CD4-positive, alpha-beta memory T cell (primary cell): ENCODE measurements around the gene PIP5K1C. TPM values are rescaled to one million over a fixed set of nuclear protein-coding genes. Genes with fewer than 3 reads are reported as not detected.

ENCODE experiments used
- CTCF ChIA-PET: fragments of 350-600 bp; sonication (Branson Sonifier 250); formaldehyde crosslinking; loops from one replicate; lab custom pipeline; 2021; ENCODE audit warnings: inconsistent platforms; ENCODE audit not compliant: partially characterized antibody; lab: Charles Lee
- POLR2A ChIA-PET: fragments of 350-600 bp; sonication (Branson Sonifier 250); formaldehyde crosslinking; loops from one replicate; lab custom pipeline; 2021; ENCODE audit not compliant: partially characterized antibody; lab: Charles Lee
- DNase-seq, 5 donors: peaks; one replicate each; pipeline versions ENCODE4 v3.0.0 to v3.0.0-alpha.2; 2020 to 2022; ENCODE audit warnings: mixed read lengths in 1 of 5
- H3K27ac ChIP-seq: one replicate; pipeline ENCODE4 v1.7.0; 2013; ENCODE audit warnings: low read depth, low read length
- H3K27me3 ChIP-seq: 2 replicates; pipeline ENCODE4 v1.7.0; 2013; ENCODE audit warnings: mild to moderate bottlenecking, low read length, moderate library complexity; ENCODE audit not compliant: insufficient read depth
- H3K36me3 ChIP-seq: 2 replicates; pipeline ENCODE4 v1.7.0; 2013; ENCODE audit warnings: mild to moderate bottlenecking, low read length, moderate library complexity; ENCODE audit not compliant: insufficient read depth
- H3K4me1 ChIP-seq: 2 replicates; pipeline ENCODE4 v1.7.0; 2013; ENCODE audit warnings: mild to moderate bottlenecking, low read length, moderate library complexity; ENCODE audit not compliant: insufficient read depth
- H3K4me3 ChIP-seq, 2 donors: one replicate each; pipeline ENCODE4 v1.7.0; 2013; ENCODE audit warnings: low read length in 2 of 2, mild to moderate bottlenecking in 1 of 2
- H3K9me3 ChIP-seq, 2 donors: one replicate each; pipeline ENCODE4 v1.7.0; 2013; ENCODE audit warnings: low read length in 2 of 2, control low read depth in 1 of 2; ENCODE audit not compliant: control insufficient read depth in 1 of 2
- H3K27ac Mint-ChIP-seq, 7 donors: one replicate each; pipeline ENCODE4 v1.8.0; 2020 to 2021; ENCODE audit warnings: mixed read lengths in 7 of 7, mild to moderate bottlenecking in 6 of 7, inconsistent platforms in 3 of 7, moderate library complexity in 3 of 7
- H3K27me3 Mint-ChIP-seq, 2 donors: one replicate each; pipeline ENCODE4 v1.8.0; 2020 to 2021; ENCODE audit warnings: mixed read lengths in 2 of 2
- H3K36me3 Mint-ChIP-seq, 2 donors: one replicate each; pipeline ENCODE4 v1.8.0; 2020 to 2021; ENCODE audit warnings: mixed read lengths in 2 of 2, inconsistent platforms in 1 of 2, mild to moderate bottlenecking in 1 of 2
- H3K4me1 Mint-ChIP-seq, 4 donors: one replicate each; pipeline ENCODE4 v1.8.0; 2020 to 2021; ENCODE audit warnings: mixed read lengths in 4 of 4, mild to moderate bottlenecking in 1 of 4
- H3K4me3 Mint-ChIP-seq, 8 donors: one replicate each; pipeline ENCODE4 v1.8.0; 2020 to 2021; ENCODE audit warnings: mixed read lengths in 8 of 8, mild to moderate bottlenecking in 7 of 8, moderate library complexity in 6 of 8, inconsistent platforms in 3 of 8
- H3K9me3 Mint-ChIP-seq, 8 donors: one replicate each; pipeline ENCODE4 v1.8.0; 2020 to 2021; ENCODE audit warnings: mixed read lengths in 8 of 8, mild to moderate bottlenecking in 5 of 8, inconsistent platforms in 3 of 8, moderate library complexity in 1 of 8
- intact Hi-C: fragments of 100-400 bp; cut with micrococcal nuclease; formaldehyde crosslinking; loops from one replicate; pipeline ENCODE4 v1.15.1; 2023
- polyA plus RNA-seq, 2 donors: library from polyadenylated mRNA; unstranded; fragments of 300-500 nt; fragmentation: Illumina TruSeq; gene quantifications; one replicate each; pipeline ENCODE4 v1.2.3, GENCODE V29; 2021
- total RNA-seq, 2 experiments: library from RNA; stranded (reverse); gene quantifications; one replicate each; pipeline ENCODE4 v1.2.3, GENCODE V29; 2021

Gene PIP5K1C
- 10 to 100 TPM; 28.2 to 29.7 TPM for total RNA-seq
- polyA plus RNA-seq = 10 to 100 TPM in 1 of 2 donors, 1 to 10 TPM in 1; 1.7 to 19.3 TPM

GRCh38 chr19:3700242-3701032, at the start of gene PIP5K1C:
Gene PIP5K1C (minus strand): TSS chr19:3700468. CDS start chr19:3700390, 78 bp downstream.
- peak within 1 kb of the TSS; percentile 76 to 92 (median 89) for H3K27ac Mint-ChIP-seq
- Histone ChIP-seq H3K27ac (peak within 1 kb of the TSS; percentile 47), H3K9me3 (no peaks in the 10 kb centered on the region), H3K4me1 (peaks cover 17% of the 10 kb centered on the region), H3K4me3 (peak within 1 kb of the TSS; percentile 50 to 52), H3K36me3 (no peaks in the 10 kb centered on the region), H3K27me3 (no peaks in the 10 kb centered on the region)
- peaks cover 11 to 38% (median 27%) of the 10 kb centered on the region in 4 donors for H3K4me1 Mint-ChIP-seq
- DNase-seq = peak; percentile 86 to 93 (median 90)
- ChIA-PET POLR2A (interaction anchor here (0.6 to 4.8 kb wide), 5 partner anchors 10 to 62 kb away, joined by 3 to 44 read pairs (median 4); partner anchors contain the start of gene MRPL54), CTCF (interaction anchor here (0.6 to 4.5 kb wide), 6 partner anchors 8 to 38 kb away, joined by 3 to 36 read pairs (median 8); no protein-coding TSS in a partner anchor)
- H3K27me3 Mint-ChIP-seq = no peaks in the 10 kb centered on the region
- intact Hi-C loops = loop anchor here (1.0 kb wide), 3 partner anchors 34 to 122 kb away; no protein-coding TSS in a partner anchor
- peaks cover 0 to 4% of the 10 kb centered on the region in 2 donors for H3K36me3 Mint-ChIP-seq
- H3K9me3 Mint-ChIP-seq = peaks cover 0 to 1% (median 0%) of the 10 kb centered on the region in 8 donors
- H3K4me3 Mint-ChIP-seq = peak within 1 kb of the TSS; percentile 87 to 96 (median 90)

DNA sequence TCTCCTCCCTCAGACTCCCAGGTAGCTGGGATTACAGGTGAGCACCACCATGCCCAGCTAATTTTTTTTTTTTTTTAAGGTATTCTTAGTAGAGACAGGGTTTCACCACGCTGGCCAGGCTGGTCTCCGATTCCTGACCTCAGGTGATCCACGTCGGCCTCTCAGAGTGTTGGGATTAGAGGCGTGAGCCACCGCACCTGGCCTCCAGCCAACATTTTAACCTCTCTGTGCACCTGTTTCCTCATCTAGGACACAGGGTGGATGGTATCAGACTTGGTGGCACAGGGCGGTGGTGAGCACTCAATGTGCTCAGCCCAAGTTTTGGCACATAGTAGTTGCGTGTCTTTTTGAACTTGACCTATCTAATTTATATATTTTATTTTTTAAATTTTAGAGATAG, 48.7 kb upstream of the PIP5K1C start:
- Mint-ChIP-seq H3K4me1 (peaks cover 0 to 3% (median 0%) of the 10 kb centered on the region in 4 donors), H3K4me3 (no peak overlapping the region), H3K27me3 (no peaks in the 10 kb centered on the region), H3K27ac (no peak overlapping the region), H3K9me3 (peaks cover 0 to 2% (median 0%) of the 10 kb centered on the region in 8 donors), H3K36me3 (peaks cover 16 to 31% of the 10 kb centered on the region in 2 donors)
- DNase-seq = peak in 1 of 5 donors; percentile 13
- H3K9me3 ChIP-seq = no peaks in the 10 kb centered on the region
- intact Hi-C loops = no loop called here
- no peaks in the 10 kb centered on the region for H3K4me1 ChIP-seq
- no peaks in the 10 kb centered on the region for H3K27me3 ChIP-seq
- no peak overlapping the region for H3K4me3 ChIP-seq
- CTCF ChIA-PET = interaction anchor here (1.5 to 3.9 kb wide), 2 partner anchors 13 to 73 kb away, joined by 3 to 15 read pairs; partner anchors contain the start of genes APBA3 and MRPL54
- no peak overlapping the region for H3K27ac ChIP-seq
- H3K36me3 ChIP-seq = peaks cover 18% of the 10 kb centered on the region
- POLR2A ChIA-PET = interaction anchor here (2.2 kb wide), 1 partner anchor 14 kb away, joined by 10 read pairs; the partner anchor contains the start of gene MRPL54

DNA sequence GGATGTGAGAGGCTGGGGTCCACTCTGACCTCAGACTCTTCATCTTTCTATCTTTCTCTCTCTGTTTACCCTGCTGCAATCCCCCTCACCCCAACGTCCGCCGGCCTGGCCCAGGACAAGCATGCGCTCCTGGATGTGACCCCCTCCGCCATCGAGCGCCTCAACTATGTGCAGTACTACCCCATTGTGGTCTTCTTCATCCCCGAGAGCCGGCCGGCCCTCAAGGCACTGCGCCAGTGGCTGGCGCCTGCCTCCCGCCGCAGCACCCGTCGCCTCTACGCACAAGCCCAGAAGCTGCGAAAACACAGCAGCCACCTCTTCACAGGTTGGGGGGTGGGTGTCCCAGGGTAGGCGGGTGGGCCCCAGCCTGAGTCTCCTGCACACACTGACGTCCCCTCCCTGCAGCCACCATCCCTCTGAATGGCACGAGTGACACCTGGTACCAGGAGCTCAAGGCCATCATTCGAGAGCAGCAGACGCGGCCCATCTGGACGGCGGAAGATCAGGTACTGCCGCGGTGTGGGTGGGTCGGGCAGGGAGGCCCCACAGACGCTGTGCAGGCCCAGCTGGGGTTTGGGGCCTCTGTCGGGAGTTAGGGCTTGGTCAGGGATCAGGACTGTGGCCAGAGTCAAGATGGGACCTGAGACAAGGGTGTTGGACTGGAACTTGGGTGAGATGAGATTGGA, 46.2 kb upstream of the PIP5K1C start:
- no peak overlapping the region for H3K27ac Mint-ChIP-seq
- POLR2A ChIA-PET = interaction anchor here (0.6 to 1.1 kb wide), 4 partner anchors 10 to 25 kb away, joined by 3 to 4 read pairs (median 4); partner anchors contain the start of genes APBA3 and MRPL54
- peaks cover 16% of the 10 kb centered on the region for H3K36me3 ChIP-seq

DNA sequence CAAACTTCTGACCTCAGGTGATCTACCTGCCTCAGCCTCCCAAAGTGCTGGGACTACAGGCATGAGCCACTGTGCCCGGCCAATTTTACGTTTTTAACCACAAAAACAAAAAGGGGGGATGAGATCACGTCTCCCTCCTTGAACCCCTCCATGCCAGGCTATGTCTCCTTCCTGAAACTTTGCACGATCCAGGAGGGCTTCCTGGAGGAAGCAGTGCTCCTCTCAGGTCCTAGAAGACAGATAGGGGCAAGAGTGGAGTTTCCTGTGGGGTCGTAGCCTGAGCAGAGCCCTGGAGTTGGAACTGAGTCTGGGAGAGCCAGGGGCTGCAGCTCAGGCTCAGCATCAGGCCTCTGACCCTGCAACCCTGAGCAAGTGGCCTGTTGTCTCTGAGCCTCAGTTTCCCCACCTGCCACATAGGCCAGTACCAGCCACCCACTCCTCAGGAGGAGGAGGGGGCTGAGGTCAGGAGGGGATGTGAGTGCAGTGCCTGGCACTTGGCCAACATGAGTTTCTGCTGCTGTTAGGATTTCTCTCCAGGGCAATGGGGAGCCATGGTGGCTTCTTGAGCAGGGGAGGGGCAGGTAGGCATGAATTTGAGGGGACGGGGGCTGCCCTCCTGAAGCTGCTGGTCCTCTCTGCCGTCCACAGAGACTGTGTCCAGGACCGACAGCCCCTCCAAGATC, 45.2 kb upstream of the PIP5K1C start:
- H3K4me3 ChIP-seq = no peak overlapping the region
- H3K4me1 ChIP-seq = no peaks in the 10 kb centered on the region
- no peaks in the 10 kb centered on the region for H3K9me3 ChIP-seq
- Mint-ChIP-seq H3K27me3 (no peaks in the 10 kb centered on the region), H3K9me3 (no peaks in the 10 kb centered on the region), H3K36me3 (peaks cover 12 to 18% of the 10 kb centered on the region in 2 donors), H3K4me1 (peaks cover 0 to 3% (median 0%) of the 10 kb centered on the region in 4 donors), H3K4me3 (no peak overlapping the region), H3K27ac (no peak overlapping the region)
- ChIA-PET CTCF (no interaction called here), POLR2A (no interaction called here)
- DNase-seq = peak in 1 of 5 donors; percentile 1
- peaks cover 10% of the 10 kb centered on the region for H3K36me3 ChIP-seq
- intact Hi-C loops = no loop called here
- H3K27ac ChIP-seq = no peak overlapping the region
- no peaks in the 10 kb centered on the region for H3K27me3 ChIP-seq

More for the DNA sequence above, 46.2 kb upstream of the PIP5K1C start:
- H3K9me3 Mint-ChIP-seq = no peaks in the 10 kb centered on the region
- H3K4me3 Mint-ChIP-seq = no peak overlapping the region
- Histone ChIP-seq H3K27ac (no peak overlapping the region), H3K27me3 (no peaks in the 10 kb centered on the region), H3K4me1 (no peaks in the 10 kb centered on the region), H3K9me3 (no peaks in the 10 kb centered on the region), H3K4me3 (no peak overlapping the region)
- H3K4me1 Mint-ChIP-seq = peaks cover 0 to 3% (median 0%) of the 10 kb centered on the region in 4 donors
- CTCF ChIA-PET = no interaction called here
- no peaks in the 10 kb centered on the region for H3K27me3 Mint-ChIP-seq
- peak in 1 of 5 donors; percentile 27 for DNase-seq
- intact Hi-C loops = no loop called here
- peaks cover 17 to 22% of the 10 kb centered on the region in 2 donors for H3K36me3 Mint-ChIP-seq

- ChIA-PET CTCF (interaction anchor here (1.6 kb wide), 1 partner anchor 19 kb away, joined by 4 read pairs; the partner anchor contains the start of gene MRPL54), POLR2A (no interaction called here)
- no peak overlapping the region for H3K4me3 ChIP-seq
- H3K4me1 ChIP-seq = peaks cover 12% of the 10 kb centered on the region
- no peaks in the 10 kb centered on the region for H3K9me3 Mint-ChIP-seq
- no peak overlapping the region for H3K27ac ChIP-seq
- no peak for DNase-seq
- H3K27ac Mint-ChIP-seq = peak overlapping the region in 1 of 7 donors; percentile 43
- H3K36me3 Mint-ChIP-seq = peaks cover 1 to 8% of the 10 kb centered on the region in 2 donors
- no peaks in the 10 kb centered on the region for H3K27me3 ChIP-seq
- no peaks in the 10 kb centered on the region for H3K36me3 ChIP-seq
- intact Hi-C loops = no loop called here
- no peak overlapping the region for H3K4me3 Mint-ChIP-seq
- no peaks in the 10 kb centered on the region for H3K9me3 ChIP-seq
- peaks cover 0 to 14% (median 10%) of the 10 kb centered on the region in 4 donors for H3K4me1 Mint-ChIP-seq
- no peaks in the 10 kb centered on the region for H3K27me3 Mint-ChIP-seq
These were observed 43.2 kb upstream of the PIP5K1C start for GRCh38 chr19:3743486-3743885.

DNA sequence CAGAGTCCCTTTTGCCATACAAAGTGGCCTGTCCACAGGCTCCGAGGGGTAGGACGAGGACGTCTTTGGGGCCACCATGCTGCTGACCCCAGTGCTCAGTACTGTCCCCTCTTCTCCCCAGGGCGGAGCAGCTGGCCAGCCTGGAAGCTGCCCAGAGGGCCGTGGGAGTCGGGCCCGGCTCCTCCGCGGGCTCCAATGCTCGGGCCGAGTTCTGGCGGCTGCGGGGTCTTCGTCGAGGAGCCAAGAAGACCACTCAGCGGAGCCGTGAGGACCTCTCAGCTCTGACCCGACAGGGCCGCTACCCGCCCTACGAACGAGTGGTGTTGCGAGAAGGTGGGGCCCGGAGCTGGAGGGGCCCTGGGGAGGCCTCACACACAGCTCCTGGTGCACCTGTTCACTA, 40.2 kb upstream of the PIP5K1C start:
- H3K4me3 Mint-ChIP-seq = no peak overlapping the region
- no peak overlapping the region for H3K27ac Mint-ChIP-seq
- Histone ChIP-seq H3K27me3 (no peaks in the 10 kb centered on the region), H3K27ac (no peak overlapping the region), H3K36me3 (no peaks in the 10 kb centered on the region), H3K4me3 (no peak overlapping the region), H3K9me3 (no peaks in the 10 kb centered on the region), H3K4me1 (peaks cover 13% of the 10 kb centered on the region)
- no peaks in the 10 kb centered on the region for H3K27me3 Mint-ChIP-seq
- ChIA-PET POLR2A (interaction anchor here (0.9 to 3.7 kb wide), 5 partner anchors 14 to 22 kb away, joined by 3 to 28 read pairs (median 3); partner anchors contain the start of genes APBA3 and MRPL54), CTCF (interaction anchor here (1.5 to 1.8 kb wide), 2 partner anchors 12 to 109 kb away, joined by 4 to 5 read pairs; no protein-coding TSS in a partner anchor)
- H3K36me3 Mint-ChIP-seq = peaks cover 7 to 19% of the 10 kb centered on the region in 2 donors
- peaks cover 5 to 19% (median 10%) of the 10 kb centered on the region in 4 donors for H3K4me1 Mint-ChIP-seq
- peak in 1 of 5 donors; percentile 5 for DNase-seq
- no peaks in the 10 kb centered on the region for H3K9me3 Mint-ChIP-seq
- intact Hi-C loops = no loop called here
